Fibroblast of pulmonary artery (primary cell): ENCODE results near the gene MET.

Experiments
- DNase-seq: peaks from one replicate; pipeline ENCODE4 v3.0.0-alpha.2; 2010; ENCODE audit warnings: low read depth
- H3K4me3 ChIP-seq: replicated peaks from 2 replicates; pipeline ENCODE4 v1.5.1; 2011; ENCODE audit warnings: low read depth, mild to moderate bottlenecking, control low read depth, low read length, moderate library complexity
- CTCF ChIP-seq: IDR thresholded peaks from 2 replicates; pipeline ENCODE4 v1.5.1; 2011; ENCODE audit warnings: mild to moderate bottlenecking, control low read depth, low read length, inconsistent platforms; ENCODE audit errors: missing control alignments

Gene MET

GRCh38 chr7:116766881-116767280 is 94.9 kb downstream of the MET start:
- TF ChIP-seq CTCF, result no peak
- no peak overlapping the region for H3K4me3 ChIP-seq
- no peak for DNase-seq

GRCh38 chr7:116769546-116769945 is 97.5 kb downstream of the MET start:
- DNase-seq, result no peak
- no peak overlapping the region for H3K4me3 ChIP-seq
- no peak for TF ChIP-seq CTCF

- H3K4me3 ChIP-seq, result no peak overlapping the region
- DNase-seq, result no peak
- TF ChIP-seq CTCF, result no peak
Observed at GRCh38 chr7:116770941-116771340, 98.9 kb downstream of the MET start.

GRCh38 chr7:116771640-116772039 is 99.6 kb downstream of the MET start:
- DNase-seq, result no peak
- H3K4me3 ChIP-seq, result no peak overlapping the region
- TF ChIP-seq CTCF, result no peak

- TF ChIP-seq CTCF, result no peak
- H3K4me3 ChIP-seq, result no peak overlapping the region
- DNase-seq, result peak; percentile 74
Observed at GRCh38 chr7:116772423-116772863, 100.4 kb downstream of the MET start.

- no peak overlapping the region for H3K4me3 ChIP-seq
- no peak for DNase-seq
- no peak for TF ChIP-seq CTCF
Observed at GRCh38 chr7:116772926-116773749, 101.1 kb downstream of the MET start.

- no peak for TF ChIP-seq CTCF
- H3K4me3 ChIP-seq, result no peak overlapping the region
- DNase-seq, result no peak
Observed at GRCh38 chr7:116776046-116776445, 104.0 kb downstream of the MET start.
